ENCODE measurements around the gene GRIK3. TPM values are rescaled to one million over a fixed set of nuclear protein-coding genes. Genes with fewer than 3 reads are reported as not detected.
"Not testable (repeated sequence)": the region's sequence is repeated elsewhere in the genome, so short reads cannot be mapped to it uniquely, and the experiment has no call there.

The GRIK3 gene
- total RNA-seq (not detected), polyA plus RNA-seq (not detected)

DNA sequence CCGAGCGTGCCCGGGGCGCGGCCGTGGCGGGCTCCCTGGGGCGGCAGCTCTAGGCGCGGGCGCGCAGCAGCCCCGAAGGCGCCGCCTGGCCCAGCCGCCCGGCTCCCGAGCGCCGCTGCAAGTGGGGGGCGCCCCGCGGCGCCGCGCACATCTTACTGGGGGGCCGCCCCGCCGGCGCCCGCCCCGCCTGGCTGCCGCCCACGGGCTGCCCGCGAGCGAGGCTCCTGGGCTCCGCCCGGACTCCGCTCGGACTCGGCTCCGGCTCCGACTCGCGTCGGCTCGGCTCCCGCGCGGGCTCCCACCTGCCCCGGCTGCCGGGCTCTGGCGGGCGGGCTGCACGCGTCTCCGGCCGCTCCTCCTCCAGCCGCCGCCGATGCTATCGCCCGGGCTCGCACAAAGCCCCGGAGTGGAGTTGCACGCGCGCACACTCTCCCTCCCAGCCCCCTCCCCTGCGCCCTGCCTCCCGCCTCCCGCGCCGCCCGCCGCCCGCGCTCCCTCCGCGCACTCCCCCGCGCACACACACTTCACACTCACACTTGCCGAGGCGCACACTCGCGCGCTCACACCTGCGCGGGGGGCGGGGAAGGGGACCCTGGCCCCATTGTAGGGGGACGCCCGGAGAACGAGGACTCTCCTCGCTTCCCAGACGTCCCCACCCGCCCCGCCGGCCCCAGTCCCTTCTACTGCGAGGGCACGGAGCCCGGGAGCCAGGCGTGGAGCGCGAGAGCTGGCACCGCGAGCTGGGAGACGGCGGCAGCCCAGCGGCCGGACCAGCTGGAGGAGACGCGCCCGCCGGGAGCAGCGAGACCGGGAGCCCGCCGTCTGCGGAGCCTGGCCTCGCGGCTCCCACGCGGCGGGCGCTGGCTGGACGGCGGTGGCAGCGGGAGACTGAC is at the start of gene GRIK3:
GRIK3 (minus strand) TSS at position 395 of the 893 bp plus-strand sequence. CDS start 407 bp downstream, outside the sequence.
- Mint-ChIP-seq H3K4me1 (peaks cover 0 to 13% (median 0%) of the 10 kb centered on the region in 3 donors), H3K9me3 (peaks cover 0 to 2% (median 0%) of the 10 kb centered on the region in 5 donors), H3K4me3 (no peak within 1 kb of the TSS), H3K27me3 (peaks cover 24 to 64% of the 10 kb centered on the region in 2 donors), H3K27ac (no peak within 1 kb of the TSS), H3K36me3 (peaks cover 0 to 2% (median 0%) of the 10 kb centered on the region in 3 donors)
- Histone ChIP-seq H3K27me3 (ENCODE audit: insufficient read depth, low read length, poor library complexity, severe bottlenecking) (peaks cover 12% of the 10 kb centered on the region), H3K9me3 (ENCODE audit: low read length) (no peaks in the 10 kb centered on the region), H3K4me1 (ENCODE audit: insufficient read depth, low read length) (no peaks in the 10 kb centered on the region), H3K27ac (ENCODE audit: low read depth, low read length) (no peak within 1 kb of the TSS), H3K4me3 (ENCODE audit: low read length) (no peak within 1 kb of the TSS), H3K36me3 (ENCODE audit: insufficient read depth, low read length) (no peaks in the 10 kb centered on the region)
- DNase-seq: no peak
- CTCF ChIA-PET: no interaction called here
- POLR2A ChIA-PET: no interaction called here

DNA sequence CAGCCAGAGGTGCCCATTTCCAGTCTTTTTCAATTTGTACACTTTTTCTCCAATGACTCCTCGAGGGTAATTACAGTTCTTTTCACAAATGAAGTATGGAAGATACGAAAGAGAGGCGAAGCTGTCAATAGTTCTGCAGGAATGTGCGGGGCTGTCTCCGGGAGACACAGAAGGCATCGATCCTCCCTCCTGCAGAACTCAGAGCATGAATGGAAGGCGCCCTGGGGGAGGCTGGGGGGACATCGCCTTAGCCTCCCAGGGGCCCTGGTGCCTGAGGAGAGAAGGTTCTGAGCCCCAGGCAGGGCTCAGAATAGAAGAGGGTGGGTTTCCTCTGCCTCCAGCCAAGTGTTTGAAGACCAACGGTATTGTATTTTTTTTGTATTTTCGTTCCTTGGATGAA is 49.7 kb upstream of the GRIK3 start:
- H3K36me3 ChIP-seq (ENCODE audit: insufficient read depth, low read length): no peaks in the 10 kb centered on the region
- Mint-ChIP-seq H3K4me1 (no peaks in the 10 kb centered on the region), H3K27ac (no peak overlapping the region), H3K36me3 (no peaks in the 10 kb centered on the region), H3K9me3 (peaks cover 0 to 2% (median 0%) of the 10 kb centered on the region in 5 donors), H3K27me3 (peaks cover 10 to 14% of the 10 kb centered on the region in 2 donors), H3K4me3 (no peak overlapping the region)
- DNase-seq: no peak
- H3K4me1 ChIP-seq (ENCODE audit: insufficient read depth, low read length): no peaks in the 10 kb centered on the region
- ChIA-PET POLR2A (no interaction called here), CTCF (no interaction called here)
- no peak overlapping the region for H3K27ac ChIP-seq (ENCODE audit: low read depth, low read length)
- no peaks in the 10 kb centered on the region for H3K27me3 ChIP-seq (ENCODE audit: insufficient read depth, low read length, poor library complexity, severe bottlenecking)
- H3K9me3 ChIP-seq (ENCODE audit: low read length): no peaks in the 10 kb centered on the region
- no peak overlapping the region for H3K4me3 ChIP-seq (ENCODE audit: low read length)

DNA sequence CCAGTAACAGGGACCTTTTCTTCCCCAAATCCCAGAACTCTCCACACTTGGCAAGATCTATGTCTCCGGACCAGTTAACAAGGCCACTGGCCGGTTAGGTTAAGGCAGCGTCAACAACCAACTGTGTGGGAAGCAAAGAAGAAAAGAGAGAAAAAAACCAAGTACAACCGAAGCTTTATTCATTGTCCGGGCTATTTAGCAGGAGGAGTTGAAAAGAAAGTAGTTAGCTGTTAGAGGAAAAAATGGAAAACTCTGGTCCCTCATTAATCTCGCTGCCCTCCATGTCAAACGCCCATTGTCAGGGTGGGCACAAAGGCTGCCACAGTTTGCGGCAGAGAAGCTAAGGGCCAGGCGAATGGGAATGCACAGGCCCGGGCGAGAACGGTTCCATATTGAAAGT is 49.3 kb upstream of the GRIK3 start:
- no peaks in the 10 kb centered on the region for H3K36me3 Mint-ChIP-seq

GRCh38 chr1:37080296-37080986 is 46.1 kb upstream of the GRIK3 start:
- H3K36me3 ChIP-seq (ENCODE audit: insufficient read depth, low read length); H3K4me1 Mint-ChIP-seq; H3K9me3 ChIP-seq (ENCODE audit: low read length); DNase-seq; H3K9me3 Mint-ChIP-seq; H3K27ac Mint-ChIP-seq; H3K27ac ChIP-seq (ENCODE audit: low read depth, low read length); H3K27me3 ChIP-seq (ENCODE audit: insufficient read depth, low read length, poor library complexity, severe bottlenecking); H3K4me3 Mint-ChIP-seq; H3K27me3 Mint-ChIP-seq; H3K4me1 ChIP-seq (ENCODE audit: insufficient read depth, low read length); CTCF ChIA-PET; H3K36me3 Mint-ChIP-seq; POLR2A ChIA-PET; H3K4me3 ChIP-seq (ENCODE audit: low read length): not testable (repeated sequence)

More for the DNA sequence above, 49.3 kb upstream of the GRIK3 start:
- Histone ChIP-seq H3K27ac (ENCODE audit: low read depth, low read length) (no peak overlapping the region), H3K4me1 (ENCODE audit: insufficient read depth, low read length) (no peaks in the 10 kb centered on the region), H3K9me3 (ENCODE audit: low read length) (no peaks in the 10 kb centered on the region), H3K4me3 (ENCODE audit: low read length) (no peak overlapping the region), H3K27me3 (ENCODE audit: insufficient read depth, low read length, poor library complexity, severe bottlenecking) (no peaks in the 10 kb centered on the region), H3K36me3 (ENCODE audit: insufficient read depth, low read length) (no peaks in the 10 kb centered on the region)
- ChIA-PET CTCF (no interaction called here), POLR2A (no interaction called here)
- peaks cover 0 to 2% (median 0%) of the 10 kb centered on the region in 5 donors for H3K9me3 Mint-ChIP-seq
- no peak overlapping the region for H3K4me3 Mint-ChIP-seq
- H3K4me1 Mint-ChIP-seq: no peaks in the 10 kb centered on the region
- peak in 1 of 5 donors; percentile 3 for DNase-seq
- H3K27ac Mint-ChIP-seq: no peak overlapping the region
- peaks cover 10 to 14% of the 10 kb centered on the region in 2 donors for H3K27me3 Mint-ChIP-seq

DNA sequence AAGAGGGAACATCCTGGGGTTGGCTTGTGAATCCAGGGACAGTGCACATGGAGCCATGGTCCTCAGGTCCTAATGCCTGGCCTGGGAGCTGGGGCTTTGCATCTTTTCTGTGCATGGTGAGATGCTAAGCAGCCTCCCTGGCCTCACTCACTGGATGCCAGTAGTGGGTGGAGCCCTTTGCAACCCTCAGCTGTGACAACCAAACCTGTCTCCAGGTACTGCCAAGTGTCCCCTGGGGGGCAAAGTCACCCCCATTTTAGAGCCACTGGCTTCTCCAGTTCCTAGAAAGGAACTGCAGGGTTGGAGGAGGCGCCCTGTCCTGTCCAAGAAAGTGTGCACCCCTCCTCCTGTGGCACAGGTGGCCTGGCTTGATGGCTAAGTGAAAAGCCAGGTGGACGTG is 44.6 kb upstream of the GRIK3 start:
- POLR2A ChIA-PET: no interaction called here

GRCh38 chr1:37076168-37076567 is 41.9 kb upstream of the GRIK3 start:
- no peaks in the 10 kb centered on the region for H3K36me3 ChIP-seq (ENCODE audit: insufficient read depth, low read length)
- peaks cover 5 to 6% of the 10 kb centered on the region in 2 donors for H3K27me3 Mint-ChIP-seq
- no peaks in the 10 kb centered on the region for H3K9me3 ChIP-seq (ENCODE audit: low read length)
- no peaks in the 10 kb centered on the region for H3K27me3 ChIP-seq (ENCODE audit: insufficient read depth, low read length, poor library complexity, severe bottlenecking)
- ChIA-PET CTCF (interaction anchor here (1.5 kb wide), 1 partner anchor 10 kb away, joined by 4 read pairs; no protein-coding TSS in a partner anchor), POLR2A (no interaction called here)
- DNase-seq: no peak
- H3K4me3 ChIP-seq (ENCODE audit: low read length): no peak overlapping the region
- H3K9me3 Mint-ChIP-seq: peaks cover 0 to 5% (median 0%) of the 10 kb centered on the region in 5 donors
- H3K4me3 Mint-ChIP-seq: no peak overlapping the region
- H3K36me3 Mint-ChIP-seq: no peaks in the 10 kb centered on the region
- no peak overlapping the region for H3K27ac Mint-ChIP-seq
- H3K27ac ChIP-seq (ENCODE audit: low read depth, low read length): no peak overlapping the region
- H3K4me1 ChIP-seq (ENCODE audit: insufficient read depth, low read length): no peaks in the 10 kb centered on the region
- no peaks in the 10 kb centered on the region for H3K4me1 Mint-ChIP-seq

More for the DNA sequence above, 44.6 kb upstream of the GRIK3 start:
- Mint-ChIP-seq H3K27ac (peak overlapping the region in 1 of 8 donors; percentile 70), H3K4me1 (no peaks in the 10 kb centered on the region), H3K36me3 (no peaks in the 10 kb centered on the region), H3K9me3 (peaks cover 0 to 5% (median 0%) of the 10 kb centered on the region in 5 donors), H3K27me3 (peaks cover 0 to 4% of the 10 kb centered on the region in 2 donors), H3K4me3 (no peak overlapping the region)
- Histone ChIP-seq H3K27ac (ENCODE audit: low read depth, low read length) (no peak overlapping the region), H3K4me1 (ENCODE audit: insufficient read depth, low read length) (no peaks in the 10 kb centered on the region), H3K4me3 (ENCODE audit: low read length) (no peak overlapping the region), H3K9me3 (ENCODE audit: low read length) (no peaks in the 10 kb centered on the region), H3K27me3 (ENCODE audit: insufficient read depth, low read length, poor library complexity, severe bottlenecking) (no peaks in the 10 kb centered on the region), H3K36me3 (ENCODE audit: insufficient read depth, low read length) (no peaks in the 10 kb centered on the region)
- CTCF ChIA-PET: no interaction called here
- no peak for DNase-seq

DNA sequence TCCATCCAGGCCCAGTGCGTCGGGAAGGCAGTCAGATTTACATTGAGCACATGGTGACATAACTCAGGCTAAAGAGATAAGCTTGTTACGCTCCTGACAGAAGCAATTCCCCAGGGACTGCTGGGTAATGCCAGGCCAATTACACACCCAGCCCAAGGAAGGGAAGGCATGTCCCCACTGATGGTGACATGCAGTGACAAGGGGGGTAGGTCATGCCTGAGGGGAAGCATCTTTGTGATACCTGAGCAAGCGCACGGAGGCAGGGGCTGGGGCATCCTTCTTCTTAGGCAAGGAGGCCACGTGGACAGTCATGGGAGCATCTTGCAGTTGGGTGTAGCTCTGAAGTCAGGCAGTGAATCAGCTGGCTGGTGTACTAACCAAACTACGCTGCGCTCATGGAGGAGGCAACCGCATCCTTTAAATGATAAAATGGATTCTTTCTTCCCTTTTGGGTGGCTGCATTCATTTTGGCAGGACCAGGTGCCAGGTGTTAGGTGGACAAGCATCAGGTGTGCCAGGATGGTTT is 39.6 kb upstream of the GRIK3 start:
- Histone ChIP-seq H3K4me1 (ENCODE audit: insufficient read depth, low read length) (no peaks in the 10 kb centered on the region), H3K9me3 (ENCODE audit: low read length) (no peaks in the 10 kb centered on the region), H3K36me3 (ENCODE audit: insufficient read depth, low read length) (no peaks in the 10 kb centered on the region), H3K27me3 (ENCODE audit: insufficient read depth, low read length, poor library complexity, severe bottlenecking) (no peaks in the 10 kb centered on the region), H3K4me3 (ENCODE audit: low read length) (no peak overlapping the region), H3K27ac (ENCODE audit: low read depth, low read length) (no peak overlapping the region)
- no peak overlapping the region for H3K27ac Mint-ChIP-seq
- ChIA-PET CTCF (no interaction called here), POLR2A (no interaction called here)
- no peak overlapping the region for H3K4me3 Mint-ChIP-seq
- peaks cover 0 to 3% (median 0%) of the 10 kb centered on the region in 5 donors for H3K9me3 Mint-ChIP-seq
- no peak for DNase-seq
- H3K4me1 Mint-ChIP-seq: no peaks in the 10 kb centered on the region
- H3K36me3 Mint-ChIP-seq: no peaks in the 10 kb centered on the region
- peaks cover 5 to 16% of the 10 kb centered on the region in 2 donors for H3K27me3 Mint-ChIP-seq
